ENCODE results near the gene OCIAD1. TPM values are rescaled to one million over a fixed set of nuclear protein-coding genes. Genes with fewer than 3 reads are reported as not detected.

The OCIAD1 gene
- total and polyA plus RNA-seq, 4 donors = 52.4 to 114 (median 82.6) TPM

- Histone ChIP-seq H3K36me3 (ENCODE audit: control insufficient read depth in 4 of 4, insufficient read depth in 3 of 4, low read depth in 1 of 4, low read length in 3 of 4) (no peaks in the 10 kb centered on the region), H3K27me3 (ENCODE audit: control insufficient read depth in 4 of 4, insufficient read depth in 4 of 4, low read length in 3 of 4) (no peaks in the 10 kb centered on the region), H3K9me3 (ENCODE audit: control insufficient read depth in 4 of 4, low read length in 3 of 4) (no peaks in the 10 kb centered on the region), H3K4me3 (ENCODE audit: low read depth in 1 of 3, low read length in 3 of 3) (no peak overlapping the region), H3K4me1 (ENCODE audit: control insufficient read depth in 4 of 4, insufficient read depth in 4 of 4, low read length in 3 of 4) (peaks cover 0 to 8% (median 2%) of the 10 kb centered on the region in 4 donors), H3K9ac (ENCODE audit: low read depth in 1 of 2, low read length in 2 of 2) (no peak overlapping the region), H3K27ac (ENCODE audit: low read depth in 1 of 2, low read length in 2 of 2) (no peak overlapping the region)
- DNase-seq (ENCODE audit: low spot score) = no peak
- TF ChIP-seq ZBTB33 (IDR thresholded peaks at IDR 0.05) (no peak), JUND (IDR thresholded peaks at IDR 0.05) (no peak)
- TF ChIP-seq, protein P1, sequence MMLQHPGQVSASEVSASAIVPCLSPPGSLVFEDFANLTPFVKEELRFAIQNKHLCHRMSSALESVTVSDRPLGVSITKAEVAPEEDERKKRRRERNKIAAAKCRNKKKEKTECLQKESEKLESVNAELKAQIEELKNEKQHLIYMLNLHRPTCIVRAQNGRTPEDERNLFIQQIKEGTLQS (IDR thresholded peaks at IDR 0.05) = no peak
- 97% methylated on average over 2 of the region's 2 CpGs for WGBS
Observed at GRCh38 chr4:48786549-48786948, 44.3 kb upstream of the OCIAD1 start.

DNA sequence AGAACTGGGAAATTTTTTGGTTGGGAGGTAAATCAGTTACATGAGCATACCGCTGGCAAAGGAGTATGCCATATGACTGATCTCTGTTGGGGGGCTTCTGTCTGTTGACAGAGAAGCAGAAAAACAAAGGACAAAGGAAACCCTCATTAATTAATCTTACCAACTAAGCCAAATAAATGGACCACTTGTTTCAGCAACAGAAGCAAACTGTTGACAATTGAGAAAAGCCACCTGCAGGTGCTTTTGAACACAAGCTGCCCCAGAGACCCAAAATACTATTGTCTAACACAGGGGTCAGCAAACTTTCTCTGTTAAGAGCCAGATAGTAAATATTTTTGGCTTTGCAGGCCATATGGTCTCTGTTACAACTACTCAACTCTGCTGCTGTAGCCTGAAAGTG, 43.8 kb upstream of the OCIAD1 start:
- 85% methylated on average over 1 of the region's 1 CpG for WGBS
- DNase-seq (ENCODE audit: low spot score) = no peak
- H3K9ac ChIP-seq (ENCODE audit: low read depth in 1 of 2, low read length in 2 of 2) = no peak overlapping the region

GRCh38 chr4:48790561-48790960, 40.3 kb upstream of the OCIAD1 start:
- no peaks in the 10 kb centered on the region for H3K36me3 ChIP-seq (ENCODE audit: control insufficient read depth in 4 of 4, insufficient read depth in 3 of 4, low read depth in 1 of 4, low read length in 3 of 4)
- DNase-seq (ENCODE audit: low spot score) = no peak
- no peak overlapping the region for H3K27ac ChIP-seq (ENCODE audit: low read depth in 1 of 2, low read length in 2 of 2)
- TF ChIP-seq YY1 (IDR thresholded peaks at IDR 0.05) (peak; percentile 47), GABPA (IDR thresholded peaks at IDR 0.05 in 1 of 2, conservative IDR thresholded peaks at IDR 0.05 in 1 of 2) (peak in 1 of 2 donors; percentile 14), JUND (IDR thresholded peaks at IDR 0.05) (peak in 1 of 2 donors; percentile 24), HNF4A (conservative IDR thresholded peaks at IDR 0.05) (peak; percentile 63 to 76), ZBTB33 (IDR thresholded peaks at IDR 0.05) (peak; percentile 7), EGR1 (IDR thresholded peaks at IDR 0.05; ENCODE audit: low read depth in 2 of 2) (no peak), RXRA (IDR thresholded peaks at IDR 0.05) (no peak), HNF4G (IDR thresholded peaks at IDR 0.05) (no peak), CTCF (IDR thresholded peaks at IDR 0.05; ENCODE audit: low read depth, low read length, missing input control) (no peak), RAD21 (IDR thresholded peaks at IDR 0.05) (no peak), SP1 (IDR thresholded peaks at IDR 0.05) (peak; percentile 42), MAX (IDR thresholded peaks at IDR 0.05) (peak; percentile 14), TAF1 (conservative IDR thresholded peaks at IDR 0.05) (no peak), FOXA1 (IDR thresholded peaks at IDR 0.05) (no peak), FOXA2 (IDR thresholded peaks at IDR 0.05) (no peak), NR2F2 (IDR thresholded peaks at IDR 0.05) (no peak), REST (IDR thresholded peaks at IDR 0.05) (no peak)
- TF ChIP-seq, protein P1 (IDR thresholded peaks at IDR 0.05) = peak; percentile 56
- no peak overlapping the region for H3K9ac ChIP-seq (ENCODE audit: low read depth in 1 of 2, low read length in 2 of 2)
- no peaks in the 10 kb centered on the region for H3K9me3 ChIP-seq (ENCODE audit: control insufficient read depth in 4 of 4, low read length in 3 of 4)
- H3K27me3 ChIP-seq (ENCODE audit: control insufficient read depth in 4 of 4, insufficient read depth in 4 of 4, low read length in 3 of 4) = no peaks in the 10 kb centered on the region
- H3K4me1 ChIP-seq (ENCODE audit: control insufficient read depth in 4 of 4, insufficient read depth in 4 of 4, low read length in 3 of 4) = peaks cover 0 to 6% (median 2%) of the 10 kb centered on the region in 4 donors
- no peak overlapping the region for H3K4me3 ChIP-seq (ENCODE audit: low read depth in 1 of 3, low read length in 3 of 3)

More for the DNA sequence above, 43.8 kb upstream of the OCIAD1 start:
- no peak for TF ChIP-seq GABPA (IDR thresholded peaks at IDR 0.05 in 1 of 2, conservative IDR thresholded peaks at IDR 0.05 in 1 of 2)
- H3K36me3 ChIP-seq (ENCODE audit: control insufficient read depth in 4 of 4, insufficient read depth in 3 of 4, low read depth in 1 of 4, low read length in 3 of 4) = no peaks in the 10 kb centered on the region
- H3K4me1 ChIP-seq (ENCODE audit: control insufficient read depth in 4 of 4, insufficient read depth in 4 of 4, low read length in 3 of 4) = peaks cover 0 to 6% (median 2%) of the 10 kb centered on the region in 4 donors
- no peaks in the 10 kb centered on the region for H3K9me3 ChIP-seq (ENCODE audit: control insufficient read depth in 4 of 4, low read length in 3 of 4)
- H3K4me3 ChIP-seq (ENCODE audit: low read depth in 1 of 3, low read length in 3 of 3) = no peak overlapping the region
- H3K27ac ChIP-seq (ENCODE audit: low read depth in 1 of 2, low read length in 2 of 2) = no peak overlapping the region
- no peaks in the 10 kb centered on the region for H3K27me3 ChIP-seq (ENCODE audit: control insufficient read depth in 4 of 4, insufficient read depth in 4 of 4, low read length in 3 of 4)

Measured in liver (tissue), 9 donors.